ENCODE measurements around the gene NCAN. TPM values are rescaled to one million over a fixed set of nuclear protein-coding genes. Genes with fewer than 3 reads are reported as not detected.

The NCAN gene
- total and polyA plus RNA-seq, 8 donors: 0.04 to 0.13 (median 0.06) TPM; not detected in 3

DNA sequence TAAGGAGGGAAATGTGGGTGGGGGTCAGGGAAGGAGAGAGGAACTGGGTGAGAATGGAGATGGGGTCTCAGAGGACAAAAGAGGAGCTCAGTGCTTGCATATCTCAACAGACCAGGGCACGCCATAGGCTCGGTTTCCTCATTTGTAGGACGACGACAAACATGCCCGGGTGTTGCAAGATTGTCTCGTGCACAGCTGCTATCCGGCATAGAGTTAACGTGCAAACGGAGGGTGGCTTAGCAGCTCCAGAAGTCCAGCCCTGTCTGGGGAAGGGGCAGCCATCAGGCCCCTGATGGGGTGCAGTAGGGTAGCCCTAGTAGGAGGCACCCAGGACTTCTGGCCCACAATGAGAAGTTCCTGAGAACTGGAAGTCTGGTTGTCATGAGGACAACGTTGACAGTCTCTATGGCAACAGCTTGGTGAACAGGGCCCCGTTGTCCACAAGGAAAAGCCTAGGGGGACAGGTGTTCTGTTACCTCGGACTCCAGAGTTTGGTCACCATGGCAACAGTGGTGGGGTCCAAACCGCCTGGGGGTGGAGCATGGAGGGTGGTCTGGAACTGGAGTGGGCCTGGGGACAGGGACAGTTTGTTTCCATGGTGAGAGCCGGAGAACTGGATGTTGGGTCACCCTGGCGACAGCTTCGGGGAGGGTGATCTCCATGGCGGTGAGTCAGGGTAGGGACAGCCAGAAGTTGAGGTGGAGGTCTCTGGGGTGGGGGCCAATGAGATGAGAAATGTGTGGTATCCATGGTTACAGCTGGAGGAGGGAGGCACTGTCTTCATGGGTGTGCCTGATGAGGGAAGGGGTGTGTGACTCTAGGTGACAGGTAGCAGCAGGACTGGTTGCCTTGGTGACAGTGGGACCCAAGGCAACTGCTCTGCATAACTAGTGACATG is 44.6 kb downstream of the NCAN start:
- H3K4me1 ChIP-seq: no peaks in the 10 kb centered on the region
- DNase-seq: no peak
- H3K27me3 ChIP-seq: no peaks in the 10 kb centered on the region
- WGBS, 2 donors: 49 to 56% methylated on average over 17 of the region's 17 CpGs
- H3K4me3 ChIP-seq: no peak overlapping the region
- intact Hi-C loops (cut with DNase I): no loop called here
- H3K27ac ChIP-seq: no peak overlapping the region
- no peaks in the 10 kb centered on the region for H3K9me3 ChIP-seq
- H3K36me3 ChIP-seq: no peaks in the 10 kb centered on the region
- peak in 2 of 4 donors; percentile 12 to 32 for ATAC-seq
- TF ChIP-seq, protein P1, sequence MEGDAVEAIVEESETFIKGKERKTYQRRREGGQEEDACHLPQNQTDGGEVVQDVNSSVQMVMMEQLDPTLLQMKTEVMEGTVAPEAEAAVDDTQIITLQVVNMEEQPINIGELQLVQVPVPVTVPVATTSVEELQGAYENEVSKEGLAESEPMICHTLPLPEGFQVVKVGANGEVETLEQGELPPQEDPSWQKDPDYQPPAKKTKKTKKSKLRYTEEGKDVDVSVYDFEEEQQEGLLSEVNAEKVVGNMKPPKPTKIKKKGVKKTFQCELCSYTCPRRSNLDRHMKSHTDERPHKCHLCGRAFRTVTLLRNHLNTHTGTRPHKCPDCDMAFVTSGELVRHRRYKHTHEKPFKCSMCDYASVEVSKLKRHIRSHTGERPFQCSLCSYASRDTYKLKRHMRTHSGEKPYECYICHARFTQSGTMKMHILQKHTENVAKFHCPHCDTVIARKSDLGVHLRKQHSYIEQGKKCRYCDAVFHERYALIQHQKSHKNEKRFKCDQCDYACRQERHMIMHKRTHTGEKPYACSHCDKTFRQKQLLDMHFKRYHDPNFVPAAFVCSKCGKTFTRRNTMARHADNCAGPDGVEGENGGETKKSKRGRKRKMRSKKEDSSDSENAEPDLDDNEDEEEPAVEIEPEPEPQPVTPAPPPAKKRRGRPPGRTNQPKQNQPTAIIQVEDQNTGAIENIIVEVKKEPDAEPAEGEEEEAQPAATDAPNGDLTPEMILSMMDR (IDR thresholded peaks at IDR 0.05): no peak
- FAIRE-seq: no peak

- Histone ChIP-seq H3K4me1 (no peaks in the 10 kb centered on the region), H3K36me3 (no peaks in the 10 kb centered on the region), H3K4me3 (no peak overlapping the region), H3K27me3 (no peaks in the 10 kb centered on the region), H3K9me3 (no peaks in the 10 kb centered on the region), H3K27ac (no peak overlapping the region)
- TF ChIP-seq, protein P1 (IDR thresholded peaks at IDR 0.05): no peak
- DNase-seq (peak in 2 of 6 donors; percentile 11 to 43), FAIRE-seq (no peak), ATAC-seq (peak; percentile 45 to 67 (median 56))
- WGBS, 2 donors: 39 to 41% methylated on average over 14 of the region's 14 CpGs
- intact Hi-C loops (cut with DNase I): no loop called here
Observed at GRCh38 chr19:19257137-19257536, 45.4 kb downstream of the NCAN start.

GRCh38 chr19:19257836-19258588 is 46.3 kb downstream of the NCAN start:
- Histone ChIP-seq H3K4me1 (no peaks in the 10 kb centered on the region), H3K36me3 (no peaks in the 10 kb centered on the region), H3K27ac (no peak overlapping the region), H3K4me3 (no peak overlapping the region), H3K9me3 (no peaks in the 10 kb centered on the region), H3K27me3 (no peaks in the 10 kb centered on the region)
- ATAC-seq (no peak), FAIRE-seq (no peak), DNase-seq (peak in 1 of 6 donors; percentile 42)
- TF ChIP-seq, protein P1 (IDR thresholded peaks at IDR 0.05): no peak
- 63 to 75% methylated on average over 68 to 72 of the region's 72 CpGs for WGBS, 2 donors
- intact Hi-C loops (cut with DNase I): no loop called here

GRCh38 chr19:19258589-19259338 is 47.0 kb downstream of the NCAN start:
- H3K4me1 ChIP-seq: no peaks in the 10 kb centered on the region
- no peak overlapping the region for H3K27ac ChIP-seq
- ATAC-seq (no peak), DNase-seq (peak in 1 of 6 donors; percentile 48), FAIRE-seq (no peak)
- 87 to 91% methylated on average over 41 of the region's 41 CpGs for WGBS, 2 donors
- H3K36me3 ChIP-seq: no peaks in the 10 kb centered on the region
- H3K4me3 ChIP-seq: no peak overlapping the region
- no peaks in the 10 kb centered on the region for H3K27me3 ChIP-seq
- H3K9me3 ChIP-seq: no peaks in the 10 kb centered on the region
- TF ChIP-seq, protein P1 (IDR thresholded peaks at IDR 0.05): no peak
- intact Hi-C loops (cut with DNase I): no loop called here

All from pancreas (tissue), 10 donors.